HepG2 (cell line): ENCODE results near the gene MIPEP. TPM values are rescaled to one million over a fixed set of nuclear protein-coding genes. Genes with fewer than 3 reads are reported as not detected.

ENCODE experiments used
- ADNP ChIP-seq: sonication (generic); formaldehyde crosslinking; IDR thresholded peaks from 2 replicates; pipeline ENCODE4 v1.4.0; 2020; ENCODE audit warnings: missing genetic modification reagents
- ARHGAP35 ChIP-seq: sonication (generic); formaldehyde crosslinking; IDR thresholded peaks from 2 replicates; pipeline ENCODE4 v1.9.0; 2022; ENCODE audit warnings: mild to moderate bottlenecking, inconsistent platforms, moderate library complexity, missing genetic modification reagents, borderline replicate concordance
- ARID2 ChIP-seq: sonication (generic); formaldehyde crosslinking; IDR thresholded peaks from 2 replicates; pipeline ENCODE4 v1.8.1; 2022; ENCODE audit warnings: mild to moderate bottlenecking, missing genetic modification reagents, borderline replicate concordance
- CREM ChIP-seq, 2 experiments: sonication (generic) in 1 of 2; formaldehyde crosslinking in 1 of 2; IDR thresholded peaks; 2 replicates each; pipeline versions ENCODE4 v1.4.0 to v1.6.1; 2016 to 2020; ENCODE audit warnings: antibody characterized with exemption in 1 of 2, mild to moderate bottlenecking in 1 of 2, missing genetic modification reagents in 1 of 2
- CSRNP2 ChIP-seq: sonication (generic); formaldehyde crosslinking; conservative IDR thresholded peaks from 2 replicates; pipeline ENCODE4 v1.8.0; 2022; ENCODE audit warnings: low read depth, missing genetic modification reagents
- EED ChIP-seq: sonication (generic); formaldehyde crosslinking; IDR thresholded peaks from 2 replicates; pipeline ENCODE4 v1.5.0; 2020; ENCODE audit warnings: mild to moderate bottlenecking, missing genetic modification reagents
- FOSL1 ChIP-seq: sonication (generic); formaldehyde crosslinking; IDR thresholded peaks from 2 replicates; pipeline ENCODE4 v1.9.0; 2021; ENCODE audit warnings: missing genetic modification reagents, borderline replicate concordance
- GATAD2A ChIP-seq: IDR thresholded peaks from 2 replicates; pipeline ENCODE4 v1.6.1; 2016
- GZF1 ChIP-seq: sonication (generic); formaldehyde crosslinking; IDR thresholded peaks from 2 replicates; pipeline ENCODE4 v1.5.1; 2020; ENCODE audit warnings: mild to moderate bottlenecking, missing genetic modification reagents
- HDAC1 ChIP-seq: sonication (generic); formaldehyde crosslinking; IDR thresholded peaks from 2 replicates; pipeline ENCODE4 v1.5.1; 2020; ENCODE audit warnings: mild to moderate bottlenecking, missing genetic modification reagents
- MXI1 ChIP-seq: IDR thresholded peaks from 3 replicates; pipeline ENCODE4 v1.6.1; 2012; ENCODE audit warnings: low read depth, low read length, inconsistent platforms, borderline replicate concordance
- MZF1 ChIP-seq: sonication (generic); formaldehyde crosslinking; IDR thresholded peaks from 2 replicates; pipeline ENCODE4 v1.8.1; 2023; ENCODE audit warnings: mild to moderate bottlenecking, missing genetic modification reagents, borderline replicate concordance
- PCBP1 ChIP-seq: fragments of 200-400 bp; formaldehyde crosslinking; IDR thresholded peaks from 2 replicates; pipeline ENCODE4 v1.6.1; 2017; ENCODE audit warnings: mild to moderate bottlenecking, low read depth, low read length, borderline replicate concordance
- PLSCR1 ChIP-seq: sonication (generic); formaldehyde crosslinking; IDR thresholded peaks from 2 replicates; pipeline ENCODE4 v1.5.0; 2020; ENCODE audit warnings: missing genetic modification reagents, mild to moderate bottlenecking, borderline replicate concordance
- SPEN ChIP-seq: sonication (generic); formaldehyde crosslinking; IDR thresholded peaks from 2 replicates; pipeline ENCODE4 v1.5.1; 2020; ENCODE audit warnings: low read depth, mild to moderate bottlenecking, missing genetic modification reagents
- THAP11 ChIP-seq: IDR thresholded peaks from 2 replicates; pipeline ENCODE4 v1.6.1; 2016; ENCODE audit warnings: missing biosample characterization, missing genetic modification reagents
- ZBTB33 ChIP-seq: sonication (generic); formaldehyde crosslinking; IDR thresholded peaks from 2 replicates; pipeline ENCODE4 v1.4.0; 2020; ENCODE audit warnings: missing genetic modification reagents
- ZMYM4 ChIP-seq: sonication (generic); formaldehyde crosslinking; IDR thresholded peaks from 2 replicates; pipeline ENCODE4 v1.8.1; 2023; ENCODE audit warnings: mild to moderate bottlenecking, missing genetic modification reagents
- ZNF513 ChIP-seq: sonication (generic); formaldehyde crosslinking; conservative IDR thresholded peaks from 2 replicates; pipeline ENCODE4 v1.5.0; 2020; ENCODE audit warnings: missing genetic modification reagents
- ZNF761 ChIP-seq: sonication (generic); formaldehyde crosslinking; conservative IDR thresholded peaks from 2 replicates; pipeline ENCODE4 v1.4.0; 2020; ENCODE audit warnings: mild to moderate bottlenecking, missing genetic modification reagents
- polyA plus RNA-seq, 8 experiments: library from polyadenylated mRNA; depleted of rRNA in 3 of 8; stranded (reverse) in 7 of 8; unstranded in 1 of 8; fragments of >200 nt; fragmentation: Illumina TruSeq in 4 of 8; extraction: Trizol in 4 of 8; gene quantifications; 2 replicates each; pipeline versions ENCODE4 v1.2.1 to v1.2.3, GENCODE V29; 2011 to 2016; ENCODE audit warnings: low read depth in 4 of 8, missing spikeins in 1 of 8, mixed read lengths in 1 of 8; ENCODE audit not compliant: insufficient read depth in 1 of 8
- total RNA-seq, 5 experiments: library from RNA; depleted of rRNA; stranded (reverse); fragments of >200 nt; fragmentation: Illumina TruSeq; extraction: Trizol; gene quantifications; 2 replicates each; pipeline ENCODE4 v1.2.3, GENCODE V29; 2016; ENCODE audit warnings: low read depth in 1 of 5
- TF ChIP-seq, protein P1 (sequence below): conservative IDR thresholded peaks from 2 replicates; pipeline ENCODE4 v1.6.1; 2018; ENCODE audit warnings: missing genetic modification reagents

The MIPEP gene
- total and polyA plus RNA-seq, 2 of the 13 experiments (the other 11 are each of a cell fraction or from before 2014, with no cell fraction given), result 9.3 to 24.1 TPM

- TF ChIP-seq PLSCR1 (CRISPR knock-in tag) (no peak), HDAC1 (CRISPR knock-in tag) (peak; percentile 100), CREM (IDR thresholded peaks at IDR 0.05) (peak; percentile 41; the same call in 1 of the 2 replicates), CREM (CRISPR knock-in tag; IDR thresholded peaks at IDR 0.05) (no peak), GZF1 (CRISPR knock-in tag) (no peak), ZBTB33 (CRISPR knock-in tag) (peak; percentile 42), FOSL1 (CRISPR knock-in tag) (no peak; the same call in 1 of the 2 replicates), EED (no peak), CSRNP2 (CRISPR knock-in tag) (no peak), ARHGAP35 (no peak; the same call in 1 of the 2 replicates), GATAD2A (CRISPR knock-in tag) (peak; percentile 55; the same call in 1 of the 2 replicates), SPEN (CRISPR knock-in tag) (peak; percentile 97), ZMYM4 (CRISPR knock-in tag) (peak; percentile 99), ZNF761 (0 out of 2 replicates have a peak, but pooled peaks have one; percentile 29), MZF1 (CRISPR knock-in tag) (no peak), ADNP (no peak), PCBP1 (no peak), THAP11 (peak; percentile 93), MXI1 (peak; percentile 99), ZNF513 (no peak), ARID2 (0 out of 2 replicates have a peak, but pooled peaks have one; percentile 73)
- TF ChIP-seq, protein P1, sequence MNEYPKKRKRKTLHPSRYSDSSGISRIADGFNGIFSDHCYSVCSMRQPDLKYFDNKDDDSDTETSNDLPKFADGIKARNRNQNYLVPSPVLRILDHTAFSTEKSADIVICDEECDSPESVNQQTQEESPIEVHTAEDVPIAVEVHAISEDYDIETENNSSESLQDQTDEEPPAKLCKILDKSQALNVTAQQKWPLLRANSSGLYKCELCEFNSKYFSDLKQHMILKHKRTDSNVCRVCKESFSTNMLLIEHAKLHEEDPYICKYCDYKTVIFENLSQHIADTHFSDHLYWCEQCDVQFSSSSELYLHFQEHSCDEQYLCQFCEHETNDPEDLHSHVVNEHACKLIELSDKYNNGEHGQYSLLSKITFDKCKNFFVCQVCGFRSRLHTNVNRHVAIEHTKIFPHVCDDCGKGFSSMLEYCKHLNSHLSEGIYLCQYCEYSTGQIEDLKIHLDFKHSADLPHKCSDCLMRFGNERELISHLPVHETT (CRISPR knock-in tag), result peak; percentile 71; the same call in 1 of the 2 replicates
Observed at GRCh38 chr13:23888658-23889614, at the start of gene MIPEP (continued).
